OCI-LY7 (cell line): ENCODE results near the gene BLMH. TPM values are rescaled to one million over a fixed set of nuclear protein-coding genes. Genes with fewer than 3 reads are reported as not detected.

Source experiments
- BruUV-seq: library from RNA; stranded (reverse); fragments of 400-500 nt; replicated peaks from 2 replicates; lab custom pipeline; 2021; lab: Mats Ljungman, UMichigan
- CTCF ChIA-PET: fragments of 300-600 bp; sonication (Branson Sonifier 250); formaldehyde crosslinking; loops from one replicate; lab custom pipeline; 2022; ENCODE audit warnings: antibody characterized with exemption; ENCODE audit not compliant: unreplicated experiment; lab: Charles Lee
- POLR2A ChIA-PET: fragments of 300-600 bp; sonication (Branson Sonifier 250); formaldehyde crosslinking; loops from one replicate; lab custom pipeline; 2022; ENCODE audit warnings: antibody characterized with exemption; lab: Charles Lee
- DNase-seq: peaks from one replicate; pipeline ENCODE4 v3.0.0-alpha.2; 2015; ENCODE audit warnings: low spot score
- H2AFZ ChIP-seq: fragments of 200-600 bp; sonication (generic), shearing (Covaris generic); 2 replicates; pipeline ENCODE4 v1.6.1; 2014; ENCODE audit warnings: mild to moderate bottlenecking, antibody characterized with exemption, low read length, moderate library complexity
- H3K27ac ChIP-seq: fragments of 200-600 bp; sonication (generic); 2 replicates; pipeline ENCODE4 v1.5.1; 2014; ENCODE audit warnings: mixed run types, low read depth, mild to moderate bottlenecking, moderate library complexity, low read length, inconsistent platforms; ENCODE audit not compliant: poor library complexity, severe bottlenecking
- H3K36me3 ChIP-seq: fragments of 200-600 bp; sonication (generic); 2 replicates; pipeline ENCODE4 v1.6.1; 2014; ENCODE audit warnings: mild to moderate bottlenecking, antibody characterized with exemption, low read length, moderate library complexity, mixed read lengths; ENCODE audit not compliant: insufficient read depth
- H3K4me1 ChIP-seq: fragments of 200-600 bp; sonication (generic); 2 replicates; pipeline ENCODE4 v1.5.1; 2014; ENCODE audit warnings: mild to moderate bottlenecking, low read length; ENCODE audit not compliant: insufficient read depth, poor library complexity, severe bottlenecking
- H3K4me2 ChIP-seq: fragments of 200-600 bp; sonication (generic); 2 replicates; pipeline ENCODE4 v1.6.1; 2014; ENCODE audit warnings: mild to moderate bottlenecking, low read length
- H3K4me3 ChIP-seq: fragments of 200-600 bp; sonication (generic); 2 replicates; pipeline ENCODE4 v1.5.1; 2014; ENCODE audit warnings: mild to moderate bottlenecking, low read depth, low read length; ENCODE audit not compliant: poor library complexity, severe bottlenecking
- H3K79me2 ChIP-seq: fragments of 200-600 bp; sonication (generic); 2 replicates; pipeline ENCODE4 v1.6.1; 2016; ENCODE audit warnings: low read depth, mild to moderate bottlenecking, low read length, moderate library complexity, mixed read lengths; ENCODE audit not compliant: insufficient read depth
- H3K9me2 ChIP-seq: fragments of 200-600 bp; sonication (generic); 2 replicates; pipeline ENCODE4 v1.6.1; 2016; ENCODE audit warnings: mild to moderate bottlenecking, low read length, mixed read lengths; ENCODE audit not compliant: insufficient read depth
- H3K9me3 ChIP-seq: fragments of 200-600 bp; sonication (generic); 2 replicates; pipeline ENCODE4 v1.6.1; 2014; ENCODE audit warnings: mild to moderate bottlenecking, mixed run types, low read length, mixed read lengths
- H4K20me1 ChIP-seq: fragments of 200-600 bp; sonication (generic); 2 replicates; pipeline ENCODE4 v1.6.1; 2014; ENCODE audit warnings: mild to moderate bottlenecking, antibody characterized with exemption, low read length, moderate library complexity, mixed read lengths; ENCODE audit not compliant: insufficient read depth
- EZH2phosphoT487 ChIP-seq: fragments of 200-600 bp; sonication (generic); IDR thresholded peaks from 2 replicates; pipeline ENCODE4 v1.6.1; 2018; ENCODE audit warnings: low read depth, borderline replicate concordance, mild to moderate bottlenecking, mixed run types, antibody characterized with exemption, low read length, moderate library complexity, mixed read lengths
- intact Hi-C: fragments of 100-400 bp; cut with micrococcal nuclease; formaldehyde crosslinking; loops from one replicate; pipeline ENCODE4 v1.10.0; 2022; ENCODE audit not compliant: unreplicated experiment
- total RNA-seq, 2 experiments: library from RNA; depleted of rRNA in 1 of 2; stranded (reverse); fragments of >200 nt in 1 of 2; shearing (Covaris generic) in 1 of 2; gene quantifications; 2 replicates each; pipeline ENCODE4 v1.2.3, GENCODE V29; 2014 to 2022
- TF ChIP-seq, protein P1 (sequence below): fragments of 200-600 bp; sonication (generic); conservative IDR thresholded peaks from 2 replicates; pipeline ENCODE4 v1.5.1; 2014; ENCODE audit warnings: mild to moderate bottlenecking, antibody characterized with exemption, low read length, moderate library complexity, mixed read lengths

BLMH gene
- total RNA-seq, 2 experiments from 2014 or later, result 35.0 to 65.7 TPM

DNA sequence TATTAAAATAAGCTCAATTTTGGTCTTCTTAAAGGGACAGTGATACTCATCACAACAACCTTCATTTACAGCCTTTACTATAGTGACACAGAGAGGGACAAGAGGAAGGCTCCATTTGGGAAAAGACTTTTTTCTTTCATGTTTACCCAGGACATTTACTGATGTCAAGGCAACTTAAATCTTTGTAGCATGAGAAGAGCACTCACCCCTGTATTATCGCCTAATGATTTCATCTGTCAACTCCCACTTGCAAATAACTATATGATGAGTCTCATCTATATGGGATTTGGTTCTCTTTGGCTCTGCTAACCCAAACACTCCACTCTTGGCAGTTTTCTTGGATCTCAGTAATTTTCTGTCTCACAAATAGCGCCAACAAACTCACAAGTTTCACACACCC lies 24.1 kb downstream of the BLMH start:
- H3K4me2 ChIP-seq, result no peak overlapping the region
- no peak for DNase-seq
- H3K36me3 ChIP-seq, result peaks cover 91% of the 10 kb centered on the region
- no peak for TF ChIP-seq EZH2phosphoT487
- TF ChIP-seq, protein P1, sequence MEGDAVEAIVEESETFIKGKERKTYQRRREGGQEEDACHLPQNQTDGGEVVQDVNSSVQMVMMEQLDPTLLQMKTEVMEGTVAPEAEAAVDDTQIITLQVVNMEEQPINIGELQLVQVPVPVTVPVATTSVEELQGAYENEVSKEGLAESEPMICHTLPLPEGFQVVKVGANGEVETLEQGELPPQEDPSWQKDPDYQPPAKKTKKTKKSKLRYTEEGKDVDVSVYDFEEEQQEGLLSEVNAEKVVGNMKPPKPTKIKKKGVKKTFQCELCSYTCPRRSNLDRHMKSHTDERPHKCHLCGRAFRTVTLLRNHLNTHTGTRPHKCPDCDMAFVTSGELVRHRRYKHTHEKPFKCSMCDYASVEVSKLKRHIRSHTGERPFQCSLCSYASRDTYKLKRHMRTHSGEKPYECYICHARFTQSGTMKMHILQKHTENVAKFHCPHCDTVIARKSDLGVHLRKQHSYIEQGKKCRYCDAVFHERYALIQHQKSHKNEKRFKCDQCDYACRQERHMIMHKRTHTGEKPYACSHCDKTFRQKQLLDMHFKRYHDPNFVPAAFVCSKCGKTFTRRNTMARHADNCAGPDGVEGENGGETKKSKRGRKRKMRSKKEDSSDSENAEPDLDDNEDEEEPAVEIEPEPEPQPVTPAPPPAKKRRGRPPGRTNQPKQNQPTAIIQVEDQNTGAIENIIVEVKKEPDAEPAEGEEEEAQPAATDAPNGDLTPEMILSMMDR, result no peak
- H4K20me1 ChIP-seq, result no peaks in the 10 kb centered on the region
- H3K4me1 ChIP-seq, result no peaks in the 10 kb centered on the region
- POLR2A ChIA-PET, result no interaction called here
- no peak overlapping the region for H2AFZ ChIP-seq
- CTCF ChIA-PET, result no interaction called here
- H3K79me2 ChIP-seq, result no peaks in the 10 kb centered on the region
- no peaks in the 10 kb centered on the region for H3K9me3 ChIP-seq
- no peaks in the 10 kb centered on the region for H3K9me2 ChIP-seq
- intact Hi-C loops, result no loop called here
- no peak overlapping the region for H3K4me3 ChIP-seq
- no TSS peak for BruUV-seq
- no peak overlapping the region for H3K27ac ChIP-seq

DNA sequence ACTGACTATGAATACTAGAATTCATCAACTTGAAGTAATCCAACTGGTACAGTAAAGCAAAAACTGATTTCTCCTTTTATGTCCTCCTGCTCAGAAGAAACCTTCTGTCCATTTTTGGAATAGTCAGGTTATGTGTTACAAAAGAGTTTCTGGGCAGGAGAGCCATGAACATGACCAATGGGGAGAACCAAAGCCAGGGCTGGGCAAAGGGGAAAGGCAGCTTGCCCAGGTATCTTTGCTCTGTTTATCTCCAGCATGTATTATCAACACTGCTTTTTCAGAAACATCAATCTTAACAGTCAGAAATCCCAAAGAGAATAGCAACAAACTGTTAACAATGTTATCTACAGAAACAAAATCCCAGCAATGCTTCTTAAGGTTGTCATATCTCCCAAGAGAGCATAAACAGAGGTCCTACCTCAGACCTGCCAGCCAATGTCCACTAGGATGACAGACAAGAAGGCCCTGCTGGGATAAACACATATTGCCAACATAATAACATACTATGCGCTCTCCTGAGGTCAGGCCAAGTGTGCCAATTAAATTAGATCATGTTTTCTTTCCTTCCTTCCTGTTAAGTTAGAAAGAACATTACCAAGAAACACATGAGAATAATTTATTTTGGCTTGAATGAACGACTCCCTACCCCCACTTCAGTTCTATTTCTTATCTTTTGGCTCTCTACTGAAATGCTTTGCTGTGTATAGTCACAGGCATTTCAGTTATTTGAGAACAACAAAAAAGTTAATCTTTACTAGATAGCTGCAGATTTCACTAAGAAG lies 28.0 kb downstream of the BLMH start:
- intact Hi-C loops, result no loop called here
- Histone ChIP-seq H3K27ac (no peak overlapping the region), H2AFZ (no peak overlapping the region), H3K36me3 (peaks cover 92% of the 10 kb centered on the region), H4K20me1 (no peaks in the 10 kb centered on the region), H3K9me2 (no peaks in the 10 kb centered on the region), H3K4me1 (no peaks in the 10 kb centered on the region), H3K4me2 (no peak overlapping the region), H3K4me3 (no peak overlapping the region), H3K79me2 (no peaks in the 10 kb centered on the region), H3K9me3 (no peaks in the 10 kb centered on the region)
- BruUV-seq, result no TSS peak
- TF ChIP-seq, protein P1, result no peak
- TF ChIP-seq EZH2phosphoT487, result no peak
- ChIA-PET CTCF (no interaction called here), POLR2A (no interaction called here)
- no peak for DNase-seq
